Activated CD4-positive, alpha-beta memory T cell treated with anti-CD3 and anti-CD28 coated beads for 36 hours (primary cell): ENCODE results near the gene LAMA5. TPM values are rescaled to one million over a fixed set of nuclear protein-coding genes. Genes with fewer than 3 reads are reported as not detected.

Experiments
- CTCF ChIA-PET: fragments of 350-600 bp; sonication (Branson Sonifier 250); formaldehyde crosslinking; loops from one replicate; lab custom pipeline; 2021; ENCODE audit warnings: antibody characterized with exemption, inconsistent platforms; lab: Charles Lee
- POLR2A ChIA-PET: fragments of 350-600 bp; sonication (Branson Sonifier 250); formaldehyde crosslinking; loops from one replicate; lab custom pipeline; 2021; ENCODE audit warnings: antibody characterized with exemption; lab: Charles Lee
- DNase-seq: peaks from one replicate; pipeline ENCODE4 v3.0.0-alpha.2; 2020
- H3K27ac Mint-ChIP-seq: one replicate; pipeline ENCODE4 v1.8.0; 2021; ENCODE audit warnings: mixed read lengths
- H3K27me3 Mint-ChIP-seq: one replicate; pipeline ENCODE4 v1.8.0; 2021; ENCODE audit warnings: mixed read lengths
- H3K36me3 Mint-ChIP-seq: one replicate; pipeline ENCODE4 v1.8.0; 2021; ENCODE audit warnings: mixed read lengths
- H3K4me1 Mint-ChIP-seq: one replicate; pipeline ENCODE4 v1.8.0; 2021; ENCODE audit warnings: low read depth, mixed read lengths
- H3K4me3 Mint-ChIP-seq: one replicate; pipeline ENCODE4 v1.8.0; 2021; ENCODE audit warnings: mild to moderate bottlenecking, mixed read lengths
- H3K9me3 Mint-ChIP-seq: one replicate; pipeline ENCODE4 v1.8.0; 2021; ENCODE audit warnings: mixed read lengths
- intact Hi-C: fragments of 100-400 bp; cut with micrococcal nuclease; formaldehyde crosslinking; loops from one replicate; pipeline ENCODE4 v1.15.1; 2023
- total RNA-seq, 2 experiments: library from RNA; stranded (reverse); gene quantifications; one replicate each; pipeline ENCODE4 v1.2.3, GENCODE V29; 2021

LAMA5 gene
- total RNA-seq, 2 experiments from 2014 or later = 0.78 to 1.1 TPM

DNA sequence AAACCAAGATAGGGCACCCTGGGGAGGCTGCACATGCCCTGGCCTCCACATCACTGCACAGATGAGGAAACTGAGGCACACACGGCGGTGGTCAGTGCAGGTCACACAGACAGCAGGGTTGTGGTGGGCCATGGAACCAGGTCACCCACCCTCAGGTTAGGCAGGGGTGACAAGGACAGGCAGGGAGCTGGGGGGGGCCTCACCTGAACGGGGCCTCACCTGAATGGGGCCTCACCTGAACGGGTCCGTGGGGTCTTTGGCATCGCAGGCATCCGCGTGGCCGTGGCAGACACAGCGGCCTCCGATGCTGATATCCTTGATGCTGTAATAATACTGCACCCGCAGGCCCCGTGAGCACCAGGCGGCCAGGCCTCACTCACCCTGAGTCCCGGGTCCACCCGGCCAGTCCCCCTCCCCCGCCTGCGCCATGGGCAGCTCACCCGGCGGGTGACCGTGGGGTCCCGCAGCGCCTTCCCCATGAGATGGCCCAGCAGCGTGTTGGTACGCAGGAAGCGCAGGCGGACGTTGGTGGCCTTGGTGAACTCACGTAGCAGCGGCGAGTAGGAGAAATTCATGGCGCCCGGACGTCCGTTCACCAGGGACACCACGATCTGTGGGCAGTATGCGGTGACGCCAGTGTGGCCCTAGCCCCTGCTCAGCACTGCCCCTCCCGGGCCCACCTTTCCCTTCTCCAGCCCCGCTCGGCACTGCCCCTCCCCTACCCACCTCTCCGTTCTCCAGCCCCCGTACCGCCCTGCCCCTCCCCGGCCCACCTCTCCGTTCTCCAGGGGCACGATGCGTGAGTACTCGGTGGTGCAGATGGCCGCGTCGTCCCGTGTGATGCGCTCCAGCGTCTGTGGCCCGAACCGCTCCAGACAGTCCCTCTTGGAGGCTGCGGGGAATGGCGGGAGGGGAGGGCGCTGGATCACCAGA, 15.4 kb downstream of the LAMA5 start:
- CTCF ChIA-PET = no interaction called here
- peaks cover 11% of the 10 kb centered on the region for H3K9me3 Mint-ChIP-seq
- H3K4me3 Mint-ChIP-seq = no peak overlapping the region
- H3K27ac Mint-ChIP-seq = no peak overlapping the region
- POLR2A ChIA-PET = no interaction called here
- H3K36me3 Mint-ChIP-seq = no peaks in the 10 kb centered on the region
- DNase-seq = no peak
- H3K4me1 Mint-ChIP-seq = no peaks in the 10 kb centered on the region
- peaks cover 2% of the 10 kb centered on the region for H3K27me3 Mint-ChIP-seq
- intact Hi-C loops = no loop called here

DNA sequence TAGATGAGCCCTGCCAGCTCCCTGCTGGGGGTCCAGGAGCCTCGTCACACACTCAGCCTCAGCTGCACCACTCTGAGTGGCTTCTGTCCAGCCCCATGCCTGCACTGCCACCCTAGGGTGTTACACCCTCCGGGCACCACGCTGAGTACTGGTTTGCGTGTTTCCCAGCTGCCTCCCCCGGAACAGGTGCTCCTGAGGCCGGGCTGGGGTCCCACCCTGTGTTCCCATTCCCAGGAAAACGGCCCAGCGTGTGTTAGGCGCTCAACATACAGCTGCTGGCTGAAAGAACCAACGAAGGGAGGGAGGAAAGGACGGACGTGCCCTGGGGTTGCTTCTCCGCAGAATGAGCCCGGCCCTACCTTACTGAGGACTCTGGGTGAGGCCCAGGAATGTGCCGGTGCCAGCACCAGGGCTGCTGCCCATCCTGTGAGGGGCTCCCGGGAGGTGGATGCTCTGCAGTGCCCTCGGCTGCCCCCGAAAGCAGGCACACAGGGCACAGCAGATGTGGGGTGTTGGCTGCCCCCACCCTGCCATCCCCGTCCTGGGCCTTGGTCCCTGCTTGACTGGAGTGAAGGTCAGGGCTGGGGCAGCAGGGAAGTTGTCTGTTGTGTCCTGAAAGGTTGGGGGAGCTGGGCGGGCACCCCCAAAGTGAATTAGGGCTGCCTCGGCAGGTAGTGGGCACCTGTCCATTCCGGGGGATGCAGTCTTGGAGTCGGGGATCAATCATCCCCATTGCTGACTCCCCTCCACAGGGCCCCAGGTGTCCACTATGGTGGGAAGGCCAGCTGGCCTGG, 16.3 kb downstream of the LAMA5 start:
- no peaks in the 10 kb centered on the region for H3K4me1 Mint-ChIP-seq
- no peak for DNase-seq
- CTCF ChIA-PET = no interaction called here
- intact Hi-C loops = no loop called here
- no peak overlapping the region for H3K4me3 Mint-ChIP-seq
- H3K27me3 Mint-ChIP-seq = no peaks in the 10 kb centered on the region
- peaks cover 11% of the 10 kb centered on the region for H3K9me3 Mint-ChIP-seq
- POLR2A ChIA-PET = no interaction called here
- no peak overlapping the region for H3K27ac Mint-ChIP-seq
- no peaks in the 10 kb centered on the region for H3K36me3 Mint-ChIP-seq

DNA sequence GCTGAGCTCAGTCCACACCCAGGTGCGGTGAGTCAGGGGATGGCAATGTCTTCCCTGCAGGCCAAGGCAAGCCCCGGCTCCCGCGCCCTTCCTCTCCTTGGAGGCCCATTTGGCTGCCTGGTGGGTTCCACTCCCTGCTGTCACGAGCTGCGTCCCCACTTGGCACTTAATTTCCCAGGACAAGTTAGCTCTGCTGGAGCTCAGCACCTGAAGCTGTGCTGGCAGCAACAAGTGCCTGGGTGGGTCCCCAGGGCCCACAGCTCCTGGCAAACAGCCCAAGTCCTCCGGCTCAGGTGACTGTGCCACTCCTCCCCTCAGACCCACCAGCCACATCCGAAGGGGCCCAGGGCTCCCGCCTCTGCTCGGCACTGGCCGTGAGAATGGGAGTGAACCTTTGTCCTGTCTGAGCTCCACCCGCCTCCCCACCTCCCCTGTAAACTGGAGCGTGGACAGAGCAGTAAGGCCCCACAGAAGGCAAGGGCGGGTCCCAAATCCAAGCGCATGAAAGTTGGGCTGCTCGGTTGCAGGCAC, 16.9 kb downstream of the LAMA5 start:
- CTCF ChIA-PET = no interaction called here
- H3K4me3 Mint-ChIP-seq = no peak overlapping the region
- no peaks in the 10 kb centered on the region for H3K27me3 Mint-ChIP-seq
- POLR2A ChIA-PET = no interaction called here
- no peak overlapping the region for H3K27ac Mint-ChIP-seq
- H3K9me3 Mint-ChIP-seq = peaks cover 11% of the 10 kb centered on the region
- H3K4me1 Mint-ChIP-seq = no peaks in the 10 kb centered on the region
- no peaks in the 10 kb centered on the region for H3K36me3 Mint-ChIP-seq
- DNase-seq = no peak
- intact Hi-C loops = no loop called here

DNA sequence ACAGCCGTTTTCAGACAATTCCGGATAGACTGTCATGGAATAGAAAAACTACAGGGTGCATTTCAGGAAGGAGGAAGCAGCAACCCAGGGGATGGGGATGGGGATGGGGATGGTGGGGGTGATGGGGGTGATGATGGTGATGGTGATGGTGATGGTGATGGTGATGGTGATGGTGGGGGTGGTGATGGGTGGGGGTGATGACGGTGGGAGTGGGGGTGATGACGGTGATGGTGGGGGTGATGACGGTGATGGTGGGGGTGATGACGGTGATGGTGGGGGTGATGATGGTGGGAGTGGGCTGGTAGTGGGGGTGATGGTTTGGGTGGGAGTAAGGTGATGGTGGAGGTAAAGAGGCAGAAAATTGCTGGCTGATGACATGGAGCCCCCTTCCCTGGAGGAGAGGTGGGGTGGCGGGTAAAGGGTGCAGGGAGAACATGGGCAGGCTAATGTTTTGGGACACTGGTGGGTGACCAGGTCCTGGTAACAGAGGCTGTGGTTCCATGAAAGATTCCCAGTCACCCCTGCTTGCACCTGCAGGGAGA, 17.5 kb downstream of the LAMA5 start:
- Mint-ChIP-seq H3K4me1 (no peaks in the 10 kb centered on the region), H3K27me3 (no peaks in the 10 kb centered on the region), H3K36me3 (no peaks in the 10 kb centered on the region), H3K4me3 (no peak overlapping the region), H3K27ac (no peak overlapping the region), H3K9me3 (peaks cover 11% of the 10 kb centered on the region)
- POLR2A ChIA-PET = no interaction called here
- DNase-seq = no peak
- intact Hi-C loops = no loop called here
- CTCF ChIA-PET = no interaction called here

DNA sequence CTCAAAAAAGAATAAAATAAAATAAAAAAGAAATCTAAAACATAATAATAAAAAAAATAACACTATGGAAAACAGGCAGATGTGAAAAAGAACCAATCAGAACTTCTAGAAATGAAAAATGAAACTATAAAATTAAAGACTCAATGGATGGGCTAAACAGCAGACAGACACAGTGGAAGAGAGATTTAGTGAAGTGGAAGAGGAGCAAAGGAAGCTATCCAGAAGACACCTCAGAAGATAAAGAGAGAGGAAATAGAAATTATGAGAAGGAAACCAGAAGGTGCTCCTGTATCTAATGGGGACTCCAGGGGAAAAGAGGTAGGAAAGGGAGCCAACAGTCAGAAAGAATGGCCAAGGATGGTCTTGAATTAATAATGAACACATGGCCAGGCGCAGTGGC, 18.5 kb downstream of the LAMA5 start:
- Mint-ChIP-seq H3K27ac (no peak overlapping the region), H3K27me3 (no peaks in the 10 kb centered on the region), H3K36me3 (no peaks in the 10 kb centered on the region), H3K9me3 (peaks cover 11% of the 10 kb centered on the region), H3K4me3 (no peak overlapping the region), H3K4me1 (no peaks in the 10 kb centered on the region)
- CTCF ChIA-PET = no interaction called here
- DNase-seq = no peak
- intact Hi-C loops = no loop called here
- POLR2A ChIA-PET = no interaction called here

DNA sequence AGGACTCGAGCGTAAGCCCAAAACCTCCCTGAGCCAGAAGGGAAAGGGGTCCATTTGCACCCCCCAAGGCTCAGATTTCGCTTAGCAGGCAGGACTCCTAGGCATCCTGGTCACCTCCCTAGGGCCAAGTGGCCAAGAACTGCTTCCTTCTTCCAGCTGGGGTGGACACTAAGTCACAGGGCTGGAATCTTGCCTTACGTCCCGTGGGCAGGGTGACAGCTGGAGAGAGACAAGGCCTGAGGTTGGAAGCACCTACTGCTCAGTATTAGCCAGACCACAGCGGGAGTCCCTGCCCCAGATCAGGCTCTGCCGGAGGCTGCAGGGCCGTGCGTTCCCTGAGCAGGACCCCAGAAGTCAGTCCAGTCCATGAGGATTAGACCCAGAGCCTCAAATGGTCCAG, 19.7 kb downstream of the LAMA5 start:
- Mint-ChIP-seq H3K27ac (no peak overlapping the region), H3K36me3 (no peaks in the 10 kb centered on the region), H3K4me3 (no peak overlapping the region), H3K9me3 (peaks cover 11% of the 10 kb centered on the region), H3K27me3 (no peaks in the 10 kb centered on the region), H3K4me1 (no peaks in the 10 kb centered on the region)
- POLR2A ChIA-PET = no interaction called here
- CTCF ChIA-PET = interaction anchor here (0.7 kb wide), 1 partner anchor 48 kb away, joined by 3 read pairs; no protein-coding TSS in a partner anchor
- intact Hi-C loops = no loop called here
- DNase-seq = no peak

DNA sequence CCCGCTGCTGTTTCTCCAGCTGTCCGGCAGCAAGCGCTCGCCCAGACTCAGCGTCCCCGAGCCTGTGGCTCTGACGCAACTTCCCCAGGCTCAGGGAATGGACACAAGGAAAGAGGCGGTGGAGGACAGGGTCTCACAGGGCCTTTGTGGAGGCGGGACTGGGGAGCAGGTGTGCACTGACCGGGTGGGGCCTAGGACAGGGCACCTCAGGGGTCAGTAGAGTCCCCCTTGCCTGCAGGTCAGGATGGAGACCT, 20.0 kb downstream of the LAMA5 start:
- peaks cover 11% of the 10 kb centered on the region for H3K9me3 Mint-ChIP-seq
- no peak overlapping the region for H3K27ac Mint-ChIP-seq
- CTCF ChIA-PET = interaction anchor here (0.7 kb wide), 1 partner anchor 48 kb away, joined by 3 read pairs; no protein-coding TSS in a partner anchor
- POLR2A ChIA-PET = no interaction called here
- intact Hi-C loops = no loop called here
- no peak for DNase-seq
- H3K4me3 Mint-ChIP-seq = no peak overlapping the region
- H3K4me1 Mint-ChIP-seq = no peaks in the 10 kb centered on the region
- H3K27me3 Mint-ChIP-seq = no peaks in the 10 kb centered on the region
- H3K36me3 Mint-ChIP-seq = no peaks in the 10 kb centered on the region

DNA sequence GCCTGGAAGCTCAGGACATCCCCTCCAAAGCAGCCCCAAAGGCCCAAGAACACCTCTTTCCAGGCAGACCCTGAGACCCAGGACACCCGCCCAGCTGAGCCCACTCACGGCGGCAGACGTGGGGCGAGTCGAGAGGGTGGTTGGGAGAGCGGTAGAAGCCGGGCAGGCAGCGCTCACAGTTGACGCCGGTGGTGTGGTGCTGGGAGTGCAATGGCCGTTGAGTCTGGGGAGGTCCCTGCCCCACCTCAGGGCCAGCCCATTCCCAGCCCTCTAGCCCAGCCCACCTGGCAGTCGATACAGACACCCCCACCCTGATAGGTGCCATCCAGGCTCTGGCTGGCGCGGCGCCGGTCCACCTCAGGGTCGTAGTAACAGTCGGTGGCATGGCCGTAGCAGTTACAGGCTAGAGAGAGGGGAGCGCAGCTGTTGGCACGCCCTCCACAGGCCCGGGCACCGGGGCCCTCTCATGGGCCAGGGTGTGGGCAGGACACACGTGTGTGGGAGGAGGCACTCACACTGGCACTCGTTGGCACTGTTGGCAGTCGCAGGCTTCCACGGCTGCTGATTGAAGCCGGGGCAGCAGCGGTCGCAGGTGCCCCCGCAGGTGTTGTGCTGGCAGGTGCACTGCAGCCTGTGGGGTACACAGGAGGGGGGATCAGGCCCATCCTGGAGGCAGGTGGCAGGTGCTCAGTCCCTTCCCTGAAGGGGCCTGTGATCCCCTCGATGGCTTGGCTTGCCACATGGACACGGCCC, 20.5 kb downstream of the LAMA5 start:
- POLR2A ChIA-PET = no interaction called here
- Mint-ChIP-seq H3K27me3 (no peaks in the 10 kb centered on the region), H3K9me3 (peaks cover 11% of the 10 kb centered on the region), H3K4me1 (no peaks in the 10 kb centered on the region), H3K4me3 (no peak overlapping the region), H3K36me3 (no peaks in the 10 kb centered on the region), H3K27ac (no peak overlapping the region)
- intact Hi-C loops = no loop called here
- no peak for DNase-seq
- CTCF ChIA-PET = no interaction called here

DNA sequence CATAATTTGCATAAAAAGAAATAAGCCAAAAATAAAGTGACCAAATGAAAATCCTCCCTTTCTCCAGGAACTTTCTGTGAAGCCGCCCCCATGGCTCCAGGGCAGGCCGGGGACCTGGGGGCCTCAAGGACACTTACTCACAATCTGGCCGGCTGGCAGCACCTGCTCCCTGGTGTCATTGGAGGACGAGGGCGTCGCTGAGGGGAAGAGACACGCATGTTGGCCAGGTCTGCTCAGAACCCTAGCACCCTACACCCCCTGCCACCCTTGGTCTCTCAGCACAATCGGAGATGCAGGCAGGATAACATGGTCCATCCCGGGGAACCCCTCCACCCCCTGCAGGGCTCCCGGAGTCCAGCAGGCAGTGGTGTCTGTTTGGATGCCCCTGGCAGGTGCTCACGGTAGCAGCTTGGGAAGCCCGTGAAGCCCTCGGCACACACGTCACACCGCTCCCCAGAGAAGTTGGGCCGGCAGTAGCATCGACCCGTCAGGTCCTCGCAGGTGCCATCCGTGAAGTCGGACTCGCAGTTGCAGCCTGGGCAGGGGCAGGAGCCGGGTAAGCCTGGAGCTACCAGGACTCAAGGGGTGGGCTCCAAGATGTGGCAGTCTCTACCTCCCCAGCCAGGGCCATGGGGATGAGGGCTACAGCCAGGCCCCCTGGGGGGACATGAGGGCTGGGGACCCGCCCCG, 21.3 kb downstream of the LAMA5 start:
- no peaks in the 10 kb centered on the region for H3K27me3 Mint-ChIP-seq
- CTCF ChIA-PET = no interaction called here
- H3K4me1 Mint-ChIP-seq = no peaks in the 10 kb centered on the region
- POLR2A ChIA-PET = no interaction called here
- H3K36me3 Mint-ChIP-seq = no peaks in the 10 kb centered on the region
- intact Hi-C loops = no loop called here
- peaks cover 11% of the 10 kb centered on the region for H3K9me3 Mint-ChIP-seq
- no peak for DNase-seq
- no peak overlapping the region for H3K4me3 Mint-ChIP-seq
- H3K27ac Mint-ChIP-seq = no peak overlapping the region

DNA sequence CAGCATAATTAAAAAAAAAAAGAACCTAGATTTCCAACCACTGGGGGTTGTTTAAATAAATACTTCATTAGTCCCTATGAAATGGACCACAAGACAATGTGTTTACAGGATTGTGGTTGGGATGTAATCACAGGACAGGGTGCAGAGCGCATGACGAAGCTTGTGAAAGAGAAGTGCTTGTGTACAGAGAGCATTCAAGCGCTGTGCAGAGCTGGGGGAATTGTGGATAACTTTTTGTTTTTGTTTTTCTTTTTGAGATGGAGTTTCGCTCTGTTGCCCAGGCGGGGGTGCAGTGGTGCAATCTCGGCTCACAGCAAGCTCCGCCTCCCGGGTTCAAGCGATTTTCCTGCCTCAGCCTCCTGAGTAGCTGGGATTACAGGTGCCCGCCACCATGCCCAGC, 22.3 kb downstream of the LAMA5 start:
- DNase-seq = no peak
- Mint-ChIP-seq H3K9me3 (peaks cover 11% of the 10 kb centered on the region), H3K4me3 (no peak overlapping the region), H3K4me1 (no peaks in the 10 kb centered on the region), H3K27me3 (peaks cover 2% of the 10 kb centered on the region), H3K36me3 (no peaks in the 10 kb centered on the region), H3K27ac (no peak overlapping the region)
- intact Hi-C loops = no loop called here
- ChIA-PET POLR2A (no interaction called here), CTCF (interaction anchor here (0.6 kb wide), 1 partner anchor 297 kb away, joined by 3 read pairs; the partner anchor contains the start of gene SLCO4A1)

DNA sequence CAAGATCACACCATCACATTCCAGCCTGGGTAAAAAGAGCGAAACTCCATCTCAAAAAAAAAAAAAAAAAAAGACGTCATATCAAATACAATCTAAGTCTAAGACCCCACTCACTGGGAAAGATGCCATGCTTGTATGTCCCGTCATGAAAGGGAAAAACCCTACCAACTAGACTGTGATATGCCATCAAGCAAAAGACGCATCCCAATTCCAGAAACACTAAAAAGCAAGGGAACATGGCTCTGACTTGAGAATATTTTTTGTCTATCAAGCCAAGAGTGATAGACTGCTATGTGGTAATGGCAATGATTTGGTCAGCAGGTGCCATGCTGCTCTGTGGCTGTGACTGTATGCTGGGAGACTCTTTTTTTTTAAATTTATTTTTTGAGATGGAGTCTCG, 23.0 kb downstream of the LAMA5 start:
- ChIA-PET CTCF (no interaction called here), POLR2A (no interaction called here)
- H3K27me3 Mint-ChIP-seq = peaks cover 7% of the 10 kb centered on the region
- DNase-seq = no peak
- intact Hi-C loops = no loop called here
- H3K9me3 Mint-ChIP-seq = peaks cover 9% of the 10 kb centered on the region
- H3K4me3 Mint-ChIP-seq = no peak overlapping the region
- no peaks in the 10 kb centered on the region for H3K4me1 Mint-ChIP-seq
- no peak overlapping the region for H3K27ac Mint-ChIP-seq
- no peaks in the 10 kb centered on the region for H3K36me3 Mint-ChIP-seq
